ENCODE results near the gene GDPD2.
"Not testable (repeated sequence)": the region's sequence is repeated elsewhere in the genome, so short reads cannot be mapped to it uniquely, and the experiment has no call there.

Gene GDPD2

GRCh38 chrX:70422851-70423341 is at the start of gene GDPD2:
Gene GDPD2 (plus strand): TSS chrX:70423314. CDS start chrX:70424985, 1,671 bp downstream.
- DNase-seq (ENCODE audit: low read depth) = no peak

GRCh38 chrX:70386235-70386634 is 36.9 kb upstream of the GDPD2 start:
- no peak for DNase-seq (ENCODE audit: low read depth)

GRCh38 chrX:70398899-70399298 is 24.2 kb upstream of the GDPD2 start:
- DNase-seq (ENCODE audit: low read depth) = no peak

GRCh38 chrX:70400181-70400580 is 22.9 kb upstream of the GDPD2 start:
- DNase-seq (ENCODE audit: low read depth) = not testable (repeated sequence)

GRCh38 chrX:70402721-70403120 is 20.4 kb upstream of the GDPD2 start:
- no peak for DNase-seq (ENCODE audit: low read depth)

- DNase-seq (ENCODE audit: low read depth) = no peak
Measured at GRCh38 chrX:70405003-70405402, 18.1 kb upstream of the GDPD2 start.

- DNase-seq (ENCODE audit: low read depth) = no peak
Measured at GRCh38 chrX:70410921-70411320, 12.2 kb upstream of the GDPD2 start.

GRCh38 chrX:70411475-70411874 is 11.6 kb upstream of the GDPD2 start:
- DNase-seq (ENCODE audit: low read depth) = no peak

GRCh38 chrX:70421618-70422017 is 1.5 kb upstream of the GDPD2 start:
- DNase-seq (ENCODE audit: low read depth) = no peak

- DNase-seq (ENCODE audit: low read depth) = no peak
Measured at GRCh38 chrX:70423936-70424675, 992 bp downstream of the GDPD2 start.

GRCh38 chrX:70424801-70425200 is 1.7 kb downstream of the GDPD2 start:
- DNase-seq (ENCODE audit: low read depth) = no peak

- DNase-seq (ENCODE audit: low read depth) = no peak
Measured at GRCh38 chrX:70426286-70427278, 3.5 kb downstream of the GDPD2 start.

GRCh38 chrX:70427365-70427764 is 4.3 kb downstream of the GDPD2 start:
- no peak for DNase-seq (ENCODE audit: low read depth)

GRCh38 chrX:70429759-70430158 is 6.6 kb downstream of the GDPD2 start:
- DNase-seq (ENCODE audit: low read depth) = no peak

GRCh38 chrX:70432936-70433847 is 10.1 kb downstream of the GDPD2 start:
- DNase-seq (ENCODE audit: low read depth) = no peak

- DNase-seq (ENCODE audit: low read depth) = peak; percentile 61
Measured at GRCh38 chrX:70433848-70434351, 10.8 kb downstream of the GDPD2 start.

- peak; percentile 46 for DNase-seq (ENCODE audit: low read depth)
Measured at GRCh38 chrX:70434352-70434866, 11.3 kb downstream of the GDPD2 start.

- no peak for DNase-seq (ENCODE audit: low read depth)
Measured at GRCh38 chrX:70434914-70435586, 11.9 kb downstream of the GDPD2 start.

- no peak for DNase-seq (ENCODE audit: low read depth)
Measured at GRCh38 chrX:70436343-70436742, 13.2 kb downstream of the GDPD2 start.

- no peak for DNase-seq (ENCODE audit: low read depth)
Measured at GRCh38 chrX:70437011-70437410, 13.9 kb downstream of the GDPD2 start.

Data from stimulated activated CD4-positive, alpha-beta T cell treated with anti-CD3 and anti-CD28 coated beads, Interleukin-2, amount 100 ng/mL, for 4 hours (primary cell).